Measurements from ENCODE around the gene METTL24.

The METTL24 gene, protein sequence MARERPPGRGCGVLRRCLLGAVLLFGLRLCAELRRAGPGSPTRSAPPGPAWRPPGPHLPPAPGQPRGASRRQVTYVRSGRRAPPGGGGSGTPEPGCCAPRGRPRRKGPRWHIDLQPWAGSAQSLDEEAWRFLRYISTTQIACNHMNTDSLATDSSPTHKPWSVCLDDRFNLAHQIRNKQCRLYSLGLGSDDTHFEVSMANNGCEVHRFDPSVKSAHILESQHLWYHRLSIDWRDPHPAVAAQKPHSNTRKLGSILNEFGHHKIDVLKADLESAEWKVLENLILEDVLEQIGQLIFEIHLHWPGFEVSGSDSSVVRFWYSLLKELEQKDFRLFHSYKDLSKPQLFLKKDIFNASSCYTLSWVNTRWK

DNA sequence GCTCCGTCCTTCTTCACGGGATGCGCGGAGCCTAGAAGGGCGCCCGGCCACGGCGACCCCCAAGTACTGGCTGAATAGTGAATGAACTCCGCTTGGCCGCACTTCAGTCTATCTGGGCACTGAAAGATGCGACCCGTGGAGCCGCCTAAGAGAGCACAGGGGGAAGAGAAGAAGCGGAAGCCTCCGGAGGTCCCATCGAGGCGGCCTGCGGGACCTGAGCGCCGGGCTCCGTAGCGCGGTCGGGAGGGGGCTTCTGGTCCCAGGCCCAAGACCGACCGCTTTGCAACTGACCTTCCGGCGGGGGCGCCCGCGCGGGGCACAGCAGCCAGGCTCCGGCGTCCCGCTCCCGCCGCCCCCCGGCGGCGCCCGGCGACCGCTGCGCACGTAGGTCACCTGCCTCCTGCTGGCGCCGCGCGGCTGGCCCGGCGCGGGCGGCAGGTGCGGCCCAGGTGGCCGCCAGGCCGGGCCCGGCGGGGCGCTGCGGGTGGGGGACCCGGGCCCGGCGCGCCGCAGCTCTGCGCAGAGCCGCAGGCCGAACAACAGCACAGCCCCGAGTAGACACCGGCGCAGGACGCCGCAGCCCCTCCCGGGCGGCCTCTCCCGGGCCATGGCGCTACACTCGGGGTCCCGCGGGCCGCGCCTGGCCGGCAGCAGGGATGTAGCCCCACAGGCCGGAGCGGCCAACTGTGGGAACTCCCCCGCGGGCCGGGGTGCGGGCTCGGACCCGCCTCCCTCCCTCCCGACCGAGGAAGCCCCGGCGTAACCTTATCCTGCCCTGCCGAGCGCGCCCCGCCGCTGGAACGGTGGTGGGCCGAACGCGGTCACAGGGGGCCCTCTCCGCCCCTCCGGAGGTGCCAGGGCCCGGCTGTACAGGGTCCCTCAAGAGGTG is at the start of gene METTL24:
TSS of gene METTL24 (minus strand) at position 686 of the 889 bp plus-strand sequence. CDS start at position 609, 77 bp downstream.
- no peak for DNase-seq

DNA sequence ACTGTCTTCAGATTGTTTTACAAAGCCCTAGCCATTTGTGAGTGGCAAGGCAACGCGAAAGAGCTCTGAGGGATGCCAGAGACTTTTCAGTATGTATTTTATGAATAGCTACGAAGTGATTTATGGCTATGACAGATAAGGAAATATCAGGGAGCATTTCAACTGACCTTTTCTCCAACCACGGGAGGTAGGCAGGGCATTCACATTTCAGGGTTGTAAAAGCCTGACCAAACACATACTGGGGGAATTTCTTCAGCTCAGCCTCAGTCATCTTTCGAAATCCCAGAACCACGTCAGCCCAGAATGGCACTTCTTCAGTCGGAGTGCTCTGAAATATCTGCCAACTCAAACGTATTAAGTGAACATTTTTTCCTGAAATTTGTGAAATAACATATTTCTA is 46.5 kb upstream of the METTL24 start:
- no peak for DNase-seq

DNA sequence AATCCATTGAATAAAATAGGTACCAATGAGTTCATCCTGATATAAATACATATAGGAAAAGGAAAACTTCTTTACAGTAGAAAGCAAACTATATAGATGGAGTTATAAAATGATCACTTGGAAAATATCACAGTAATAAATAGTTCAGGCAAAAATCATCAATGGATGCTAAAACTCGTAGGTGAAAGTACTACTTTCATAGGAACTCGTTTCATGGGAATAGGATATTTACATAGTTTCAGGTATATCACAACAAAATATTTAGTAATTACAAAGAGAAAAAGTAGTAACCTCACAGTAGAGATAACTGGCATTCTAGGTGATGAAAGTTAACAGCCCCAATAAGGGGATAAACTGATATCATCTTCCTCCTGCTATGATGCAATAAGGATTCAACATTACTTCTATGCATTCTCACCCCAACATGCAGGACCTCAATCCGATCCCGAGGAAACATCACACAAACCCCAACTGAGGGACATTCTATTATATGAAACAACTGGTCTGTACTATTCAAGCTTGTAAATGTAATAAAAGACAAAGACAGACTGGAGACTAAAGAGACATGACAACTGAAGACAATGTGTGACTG is 43.5 kb upstream of the METTL24 start:
- DNase-seq, result no peak

DNA sequence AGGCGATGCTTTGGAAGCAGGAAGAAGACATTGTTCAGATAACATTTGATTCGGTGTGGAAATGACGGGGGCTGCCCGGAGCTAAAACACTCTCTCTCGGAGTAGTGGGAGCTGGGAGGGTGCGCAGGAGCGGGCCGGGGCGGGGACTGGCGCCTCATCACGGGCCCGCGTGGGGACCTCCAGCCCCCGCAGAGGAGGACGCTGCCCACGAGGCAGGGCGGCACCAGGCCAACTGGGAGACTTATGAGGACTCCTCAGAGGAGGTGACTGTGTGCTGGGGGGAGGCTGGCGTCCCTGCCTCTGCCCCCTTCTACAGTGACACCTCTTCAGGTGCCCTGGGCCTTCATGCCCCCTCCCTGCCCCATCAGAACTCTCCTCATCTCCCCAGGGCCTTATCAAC is 42.1 kb upstream of the METTL24 start:
- no peak for DNase-seq

DNA sequence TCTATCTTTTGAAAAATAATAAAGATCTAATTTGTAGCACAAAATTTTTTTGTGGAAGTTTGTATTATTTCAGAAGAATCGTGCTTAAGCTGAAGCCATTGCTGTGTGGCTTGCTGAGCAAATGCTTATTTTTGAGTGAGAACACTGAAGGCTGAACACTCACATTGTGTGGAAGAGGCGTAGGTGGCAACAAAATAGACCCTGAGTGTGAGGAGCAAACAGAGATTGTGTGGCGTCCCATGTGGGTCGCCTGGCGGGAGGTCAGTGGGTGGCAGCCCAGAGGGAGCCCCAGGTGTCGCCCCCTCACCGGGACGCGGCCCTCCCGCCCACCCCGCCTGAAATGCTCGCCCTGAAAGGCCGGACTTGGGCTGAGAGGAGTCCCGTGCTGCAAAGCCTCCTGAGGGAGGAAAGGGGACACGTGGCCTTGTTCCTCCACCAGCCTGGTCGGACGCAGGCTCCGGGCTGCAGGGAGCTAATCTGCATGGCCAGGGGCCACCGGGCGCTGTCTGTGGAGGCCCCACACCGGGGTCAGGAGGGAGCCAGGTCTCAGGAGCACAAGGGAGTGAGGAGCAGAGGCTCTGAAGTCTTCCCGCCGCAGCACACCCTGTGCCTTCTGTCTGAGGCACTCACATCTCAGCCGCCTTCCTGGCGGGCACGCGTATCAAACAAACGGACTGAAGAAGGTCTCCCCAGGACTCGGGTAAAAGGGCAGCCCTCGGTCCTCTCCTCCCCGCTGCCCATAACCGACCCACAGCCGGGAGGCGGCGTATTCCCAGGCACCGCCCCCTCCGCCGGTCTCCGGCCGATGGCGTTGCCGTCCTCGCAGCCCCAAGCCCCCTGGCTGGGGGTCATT is 41.3 kb upstream of the METTL24 start:
- DNase-seq, result no peak

DNA sequence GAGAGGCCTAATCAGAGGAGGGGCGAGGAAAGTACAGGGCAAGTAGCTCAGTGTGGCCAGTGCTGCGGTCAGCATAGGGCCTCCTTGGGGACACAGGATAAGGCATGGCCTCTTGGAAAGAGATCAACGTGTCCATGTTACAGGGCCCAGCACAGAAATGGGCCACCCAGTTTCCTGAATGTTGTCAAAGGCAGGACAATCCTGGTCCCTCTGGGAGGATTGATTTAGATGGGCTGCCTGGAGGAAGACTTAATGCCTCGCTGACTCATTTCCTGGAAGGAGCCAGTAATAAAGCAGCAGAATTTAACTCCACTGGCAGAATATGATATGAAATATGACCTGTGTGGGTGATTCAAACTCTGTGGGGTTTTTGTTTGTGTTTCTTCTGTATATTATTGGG is 40.6 kb upstream of the METTL24 start:
- no peak for DNase-seq

DNA sequence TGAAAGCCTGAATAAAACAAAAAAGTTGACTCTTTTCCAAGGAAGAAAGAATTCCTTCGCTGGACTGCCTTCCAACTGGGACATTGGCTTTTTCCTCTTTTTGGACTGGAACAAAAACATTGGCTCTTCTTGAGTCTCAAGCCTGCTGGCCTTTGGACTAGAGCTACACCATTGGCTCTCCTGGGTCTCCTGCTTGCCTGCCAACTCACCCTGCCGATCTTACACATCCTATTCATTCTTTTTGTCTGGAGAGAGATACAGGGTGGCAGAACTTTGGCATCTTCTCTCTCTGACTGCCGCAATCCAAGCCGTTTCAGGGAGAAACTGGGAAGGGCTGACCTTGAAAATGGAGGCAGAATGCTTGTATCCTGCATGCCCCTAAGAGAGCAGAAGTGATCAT is 37.1 kb upstream of the METTL24 start:
- no peak for DNase-seq

DNA sequence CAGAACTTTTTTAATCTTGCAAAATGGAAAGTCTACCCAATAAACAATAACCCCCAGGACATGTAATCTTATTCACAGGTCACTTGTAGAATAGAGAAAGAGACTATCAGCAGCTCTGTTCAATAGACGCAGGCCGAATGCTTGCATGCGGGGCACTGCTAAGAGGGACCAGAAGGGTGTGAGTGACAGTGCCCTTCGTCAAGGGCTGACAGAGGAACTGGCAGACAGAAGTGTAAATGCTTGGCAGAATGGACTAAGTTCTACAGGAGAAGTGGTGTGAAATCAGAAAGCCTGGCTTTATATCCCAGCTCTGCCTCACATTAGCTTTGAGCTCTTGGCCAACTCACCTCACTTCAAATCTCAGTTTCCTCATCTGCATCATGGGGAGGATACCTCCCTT is 36.3 kb upstream of the METTL24 start:
- DNase-seq, result no peak

DNA sequence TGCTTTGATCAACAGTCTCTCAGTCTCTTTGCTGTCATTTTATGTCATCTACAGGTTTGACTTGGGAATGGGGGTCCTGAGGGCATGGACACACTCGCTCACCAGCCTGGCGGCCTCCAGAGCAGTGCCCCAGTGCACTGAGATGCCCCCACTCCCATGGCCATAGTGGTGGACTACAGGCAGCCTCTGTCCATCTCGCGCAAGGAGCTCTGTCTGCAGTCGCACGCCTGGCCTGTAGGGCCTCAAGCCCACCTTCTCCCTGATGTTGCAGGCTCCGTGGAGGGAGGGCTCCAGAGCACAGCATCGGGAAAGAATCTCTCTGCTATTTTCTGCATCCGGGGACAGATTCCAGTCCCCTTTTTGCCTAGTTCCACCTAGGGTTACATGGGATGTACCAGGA is 34.6 kb upstream of the METTL24 start:
- no peak for DNase-seq

DNA sequence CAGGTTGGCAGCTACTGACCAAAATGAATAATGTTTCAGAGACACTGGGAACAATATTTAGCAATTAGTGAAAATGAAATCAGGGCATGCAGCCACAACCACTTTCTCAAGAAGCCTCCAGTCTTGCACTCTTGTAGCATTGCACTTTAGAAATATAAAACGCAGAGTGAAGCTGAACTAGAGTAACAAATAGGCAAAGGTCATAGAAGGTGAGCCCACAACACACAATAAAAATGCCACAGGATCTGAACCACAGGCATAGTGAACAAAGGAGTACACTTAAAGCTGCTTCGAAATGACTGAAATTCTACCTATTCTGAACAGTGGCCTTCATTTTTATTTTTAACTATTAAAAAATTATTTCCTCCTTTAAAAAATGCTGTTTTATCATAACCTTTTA is 32.3 kb upstream of the METTL24 start:
- no peak for DNase-seq

DNA sequence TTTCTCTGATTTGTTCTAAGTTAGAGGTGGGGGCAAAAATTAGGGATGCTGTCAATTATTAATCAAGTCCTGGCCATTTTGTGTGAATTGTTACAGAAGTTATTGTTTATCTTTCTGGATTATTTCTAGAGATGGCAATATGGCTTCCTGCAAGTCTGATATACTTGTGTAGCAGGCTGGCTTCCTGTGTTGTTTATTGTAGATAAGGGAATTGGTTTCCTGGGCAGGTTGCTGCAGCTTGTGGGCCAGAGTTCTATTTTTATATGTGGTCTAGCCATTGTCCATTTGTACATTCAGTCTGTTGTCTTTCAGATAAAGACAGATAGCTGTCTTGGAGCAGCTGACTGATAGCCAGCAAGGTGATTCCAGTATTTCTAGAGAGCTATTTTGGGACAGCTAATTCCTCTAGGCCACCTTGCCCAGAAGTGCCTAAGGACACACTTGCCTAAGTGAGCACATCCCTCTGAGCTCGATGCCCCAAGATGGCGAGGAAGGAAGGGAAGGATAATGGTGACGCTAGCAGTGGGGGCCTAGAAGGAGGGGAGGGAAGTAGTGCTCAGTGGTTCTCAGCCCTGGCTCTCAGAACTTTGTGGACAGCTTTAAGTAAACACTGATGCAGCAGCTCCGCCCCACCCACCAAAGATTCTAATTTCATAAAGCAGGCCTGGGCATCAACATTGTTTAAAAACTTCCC is 31.7 kb upstream of the METTL24 start:
- DNase-seq, result no peak

DNA sequence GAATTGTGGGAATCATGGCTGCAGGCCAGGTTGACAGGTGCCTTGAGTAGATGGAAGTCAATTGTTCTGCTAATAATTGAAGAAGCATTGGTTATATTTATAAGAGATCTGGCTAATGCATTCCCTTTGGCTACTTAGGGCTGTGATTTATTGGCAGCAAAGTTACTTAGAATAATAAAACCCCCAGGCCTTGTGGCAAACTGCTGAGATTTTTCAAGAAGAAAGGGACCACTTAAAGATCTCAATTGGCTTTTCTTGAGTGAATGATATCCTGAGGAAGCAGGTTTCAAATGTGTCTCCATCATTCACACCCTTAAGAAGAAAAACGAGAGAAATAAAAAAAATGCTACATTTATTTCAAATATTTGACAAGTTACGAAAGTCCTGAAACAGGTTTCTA is 29.8 kb upstream of the METTL24 start:
- DNase-seq, result no peak

DNA sequence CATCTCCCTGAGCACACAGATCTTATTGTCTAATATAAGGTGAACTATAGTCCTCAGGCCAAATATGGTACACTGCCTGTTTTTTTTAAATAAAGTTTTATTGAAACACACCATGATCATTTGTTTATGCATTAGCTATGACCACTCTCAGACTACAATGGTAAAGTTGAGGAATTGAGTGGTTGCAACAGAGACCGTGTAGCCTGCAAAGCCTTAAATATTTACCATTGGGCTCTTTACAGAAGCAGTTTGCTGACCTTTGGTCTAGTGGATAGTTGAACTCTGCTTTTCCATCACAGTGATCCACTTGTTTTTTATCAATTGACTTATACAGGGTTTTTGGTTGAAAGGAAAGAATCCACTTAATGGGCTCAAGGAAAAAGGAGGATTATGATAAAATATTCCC is 27.3 kb upstream of the METTL24 start:
- no peak for DNase-seq

DNA sequence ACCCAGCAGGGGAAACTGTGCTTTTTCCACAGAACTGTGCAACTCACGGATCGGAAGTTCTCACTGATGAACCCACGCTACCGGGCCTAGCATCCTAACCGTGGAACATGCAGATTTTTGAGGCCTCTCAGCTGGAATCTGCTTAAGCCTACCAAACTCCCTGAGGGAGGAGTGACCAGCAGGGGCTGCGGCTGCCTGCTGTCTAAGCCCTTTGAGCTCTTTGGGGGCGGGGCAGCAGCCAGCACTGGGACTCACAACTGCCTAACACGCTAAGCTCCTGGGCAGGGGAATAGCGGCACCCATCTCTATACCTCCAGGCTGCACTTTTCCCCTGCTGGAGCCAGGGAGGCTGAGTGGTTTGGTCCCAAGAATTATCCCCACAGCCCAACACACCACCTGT is 20.4 kb upstream of the METTL24 start:
- DNase-seq, result no peak

DNA sequence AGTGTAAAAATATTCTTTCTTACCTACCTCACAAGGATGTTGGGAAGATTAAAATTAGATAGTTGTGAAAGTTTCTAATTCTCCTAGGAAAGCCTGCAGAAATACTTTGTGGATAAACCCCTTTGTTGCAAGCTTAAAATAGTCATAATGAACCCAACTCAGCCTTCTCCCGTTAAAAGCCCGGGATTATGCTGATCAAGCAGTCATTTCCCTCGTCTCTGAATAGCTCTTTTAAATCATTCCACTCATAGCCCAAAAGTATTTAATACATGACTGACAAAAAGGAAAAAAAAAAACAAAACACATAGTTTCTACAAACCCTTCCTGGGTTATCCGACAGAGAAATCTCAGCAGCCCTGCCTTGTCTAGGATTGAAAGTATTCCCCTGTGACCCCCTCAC is 10.9 kb upstream of the METTL24 start:
- DNase-seq, result no peak

DNA sequence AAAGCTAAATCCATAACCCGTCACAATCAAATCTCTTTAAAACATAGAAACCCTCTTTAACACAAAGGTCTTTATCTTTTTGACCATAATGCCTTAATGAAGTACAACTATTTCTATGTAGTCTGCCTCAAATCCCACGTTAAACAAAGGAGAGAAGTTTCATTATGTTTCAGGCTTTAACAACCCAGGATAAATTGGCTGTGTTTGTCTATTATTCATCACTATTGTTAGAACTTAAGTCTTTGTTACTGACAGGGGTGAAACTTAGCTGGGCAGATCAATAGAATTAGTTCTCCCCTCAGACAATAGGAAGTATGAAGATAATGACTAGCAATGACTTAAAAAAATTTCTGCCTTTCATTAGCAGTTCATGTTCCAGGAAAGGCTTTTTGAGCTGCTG is 10.1 kb upstream of the METTL24 start:
- no peak for DNase-seq

DNA sequence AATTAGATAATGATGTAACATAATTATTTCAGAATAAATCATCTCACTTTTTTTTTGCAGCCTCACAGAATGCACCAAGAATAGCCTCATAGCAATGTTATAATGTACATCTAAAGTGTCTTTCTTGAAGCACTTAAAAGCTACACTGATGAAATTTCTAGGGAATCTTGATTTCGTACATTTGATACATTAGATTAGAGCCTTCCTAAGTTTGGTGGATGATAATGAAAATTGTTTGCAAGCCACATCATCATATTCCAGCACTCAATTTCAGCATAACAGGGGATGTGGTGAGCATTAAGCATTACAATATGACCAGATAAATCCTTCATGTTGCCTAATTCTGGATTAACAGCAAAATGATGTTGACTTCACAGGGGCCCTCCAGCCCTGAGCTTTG is 9.7 kb upstream of the METTL24 start:
- no peak for DNase-seq

DNA sequence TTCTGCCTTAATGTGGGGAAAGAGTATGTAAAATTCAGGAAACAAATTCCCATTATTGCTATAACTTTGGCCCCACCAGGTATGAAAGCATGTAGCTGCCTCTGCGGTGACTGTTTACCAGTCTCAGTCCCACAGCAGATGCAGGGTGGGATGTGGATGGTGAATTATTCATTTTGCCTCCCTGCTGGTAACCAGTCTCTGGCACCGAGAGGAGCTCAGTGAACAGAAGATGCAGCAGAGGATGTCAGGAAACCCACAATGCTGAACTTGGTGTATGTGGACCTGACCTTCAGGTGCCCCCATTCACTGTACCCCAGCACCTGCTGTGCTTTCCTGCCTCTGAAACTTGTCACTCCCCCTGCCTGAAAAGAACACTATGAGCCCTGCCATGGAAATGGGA is 8.8 kb upstream of the METTL24 start:
- no peak for DNase-seq

DNA sequence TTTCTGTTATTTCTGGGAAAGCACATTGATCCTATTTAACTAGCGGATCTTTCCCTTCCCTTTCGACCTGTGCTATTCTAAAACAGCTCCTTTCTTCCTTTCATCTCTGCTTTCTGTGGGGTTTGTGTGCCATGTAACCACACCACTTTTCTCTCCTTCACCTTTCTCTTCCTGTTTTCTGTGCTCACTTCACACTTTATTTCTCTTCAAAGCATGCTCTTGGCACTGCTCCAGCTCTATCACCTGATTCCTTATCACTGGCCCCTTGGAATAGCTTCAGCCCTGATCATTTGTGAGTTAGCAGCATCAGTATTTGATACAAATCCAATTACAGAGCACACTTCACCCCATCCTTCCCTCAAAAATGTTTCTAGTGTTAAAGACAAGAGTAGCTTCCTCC is 8.1 kb upstream of the METTL24 start:
- DNase-seq, result no peak

DNA sequence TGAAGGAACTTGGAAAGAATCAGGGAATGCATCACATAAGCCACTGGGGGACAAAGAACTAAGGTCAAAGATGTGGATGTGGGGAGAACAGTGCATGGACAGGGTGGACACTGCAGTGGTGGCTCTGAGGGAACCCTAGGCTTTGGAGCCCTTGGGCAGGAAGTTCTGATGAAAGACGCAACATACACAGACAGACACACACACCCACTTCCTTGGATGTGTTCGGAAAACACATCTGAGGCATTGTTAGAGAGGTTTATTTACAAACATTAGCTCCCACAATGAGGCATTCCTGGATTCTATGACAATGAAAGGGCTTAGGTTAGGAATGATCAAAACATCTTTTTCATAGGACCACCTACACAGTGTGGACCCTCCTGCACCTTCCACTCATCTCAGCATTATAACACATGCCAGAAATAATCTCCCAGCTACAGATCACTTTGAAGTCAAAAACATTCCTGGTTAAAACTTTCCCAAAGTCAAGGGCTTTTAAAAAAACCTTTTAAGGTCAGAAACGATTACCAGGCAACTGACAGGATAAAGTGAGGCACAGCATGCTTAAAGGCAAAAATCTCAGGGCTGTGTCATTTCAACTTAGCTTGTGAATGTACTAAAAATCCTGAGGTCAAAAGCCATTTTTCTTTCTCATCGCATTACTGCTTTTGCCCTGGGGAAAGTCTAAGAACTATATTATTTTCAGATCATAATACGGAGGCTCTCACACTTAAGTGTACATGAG is 6.4 kb upstream of the METTL24 start:
- DNase-seq, result no peak

DNA sequence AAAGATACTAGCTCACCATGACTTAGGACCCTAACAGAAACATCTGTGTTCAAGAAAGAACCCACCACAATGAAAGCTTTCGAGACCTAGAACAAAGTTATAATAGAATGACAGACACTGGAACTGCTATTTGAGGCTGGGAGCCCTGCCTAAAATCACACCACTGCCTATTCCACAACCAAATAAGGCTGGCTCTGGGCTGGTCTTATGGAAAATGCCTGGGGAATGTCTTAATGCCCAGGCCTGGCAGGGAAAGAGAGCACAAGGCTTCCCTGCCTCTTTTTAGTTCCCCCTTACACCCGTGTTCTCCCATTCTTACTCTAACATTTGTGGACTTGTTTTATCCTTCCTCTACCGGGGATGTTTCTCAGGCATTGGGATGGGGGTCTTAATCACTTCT is 5.6 kb upstream of the METTL24 start:
- DNase-seq, result no peak

DNA sequence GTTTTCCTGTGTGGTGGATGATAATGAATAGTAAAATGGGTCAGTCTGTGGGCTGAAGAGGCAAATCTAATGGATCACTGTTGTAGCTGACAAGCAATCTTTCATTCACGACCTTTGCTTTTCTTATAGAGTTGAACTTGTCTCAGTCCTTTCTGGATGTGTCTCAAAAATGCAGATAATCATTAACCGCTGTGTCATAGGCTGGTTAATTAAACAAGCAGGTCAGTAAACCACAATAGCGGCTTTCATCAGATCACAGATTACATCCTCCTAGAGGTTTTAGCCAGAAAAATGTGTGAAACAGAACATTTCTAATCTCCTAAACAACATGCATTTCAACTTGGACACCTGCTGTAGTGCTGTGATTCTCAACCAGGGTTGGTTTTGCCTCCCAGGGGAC is 2.5 kb upstream of the METTL24 start:
- no peak for DNase-seq

All from T1000 (cell line).